Heart left ventricle (tissue), 16 donors: Measurements from ENCODE around the gene BICC1. TPM values are rescaled to one million over a fixed set of nuclear protein-coding genes. Genes with fewer than 3 reads are reported as not detected.
A peak's percentile ranks its signal among the peaks of the same experiment; 100 is the strongest.

Experiments
- ATAC-seq, 4 donors: fragments of 200-7000 bp; cut with Tn5 transposase; one replicate each; pipeline ENCODE4 v1.9.1; 2020 to 2022; ENCODE audit warnings: moderate library complexity in 4 of 4, mild to moderate bottlenecking in 3 of 4, moderate number of reproducible peaks in 1 of 4
- DNase-seq, 5 donors: peaks; one replicate each; pipeline ENCODE4 v3.0.0-alpha.2; 2020
- H3K27ac ChIP-seq, 12 donors: fragments of 200-600 bp; sonication (generic) in 4 of 12; one replicate each; pipeline versions ENCODE4 v1.5.0 to v1.8.0; 2016 to 2022; ENCODE audit warnings: mild to moderate bottlenecking in 2 of 12
- H3K27me3 ChIP-seq, 9 donors: fragments of 200-600 bp; sonication (generic) in 2 of 9; one replicate each; pipeline versions ENCODE4 v1.5.1 to v1.8.0; 2016 to 2022; ENCODE audit warnings: mild to moderate bottlenecking in 3 of 9
- H3K36me3 ChIP-seq, 9 donors: fragments of 200-600 bp; sonication (generic) in 2 of 9; one replicate each; pipeline versions ENCODE4 v1.5.0 to v1.8.0; 2018 to 2022; ENCODE audit warnings: mild to moderate bottlenecking in 2 of 9
- H3K4me1 ChIP-seq, 12 donors: fragments of 200-600 bp; sonication (generic) in 4 of 12; one replicate each; pipeline versions ENCODE4 v1.5.0 to v1.8.0; 2016 to 2022; ENCODE audit warnings: mild to moderate bottlenecking in 3 of 12
- H3K4me3 ChIP-seq, 12 donors: fragments of 200-600 bp; sonication (generic) in 4 of 12; one replicate each; pipeline versions ENCODE4 v1.5.0 to v1.8.0; 2017 to 2022; ENCODE audit warnings: mild to moderate bottlenecking in 9 of 12, moderate library complexity in 4 of 12
- H3K9me3 ChIP-seq, 12 donors: fragments of 200-600 bp; sonication (generic) in 4 of 12; one replicate each; pipeline versions ENCODE4 v1.5.0 to v1.8.0; 2016 to 2022; ENCODE audit warnings: mild to moderate bottlenecking in 1 of 12
- CTCF ChIP-seq, 12 donors: fragments of 200-600 bp; sonication (generic) in 4 of 12; IDR thresholded peaks; one replicate each; pipeline versions ENCODE4 v1.5.0 to v1.8.0; 2018 to 2022; ENCODE audit warnings: antibody characterized with exemption in 12 of 12, mild to moderate bottlenecking in 5 of 12
- POLR2A ChIP-seq, 2 donors: fragments of 450-650 bp; IDR thresholded peaks; one replicate each; pipeline ENCODE4 v1.6.1; 2017; ENCODE audit warnings: antibody characterized with exemption in 2 of 2, mild to moderate bottlenecking in 2 of 2, moderate library complexity in 2 of 2
- WGBS, 4 donors: extraction: QIAGEN DNeasy Blood & Tissue Kit in 2 of 4; methylation state at CpG; one replicate each; pipeline versions ENCODE4 v1.1.5 to v1.1.7; 2013 to 2018; 5-methylcytosine and 5-hydroxymethylcytosine counted together
- intact Hi-C, 10 donors: fragments of 100-400 bp; cut with DNase I; formaldehyde crosslinking; loops; one replicate each; pipeline versions ENCODE4 v1.11.1 to v1.14.2; 2022
- polyA plus RNA-seq, 2 donors: library from polyadenylated mRNA; stranded (reverse); fragments of 200-250 nt; gene quantifications; one replicate each; pipeline ENCODE4 v1.2.3, GENCODE V29; 2013
- total RNA-seq, 9 donors: library from RNA; depleted of rRNA in 2 of 9; stranded (reverse); fragments of >200 nt in 2 of 9; fragmentation: NEBNext Ultra II Directional in 3 of 9; extraction: Animal tissue kit (Norgen Biotek cat#: 25700) in 3 of 9; gene quantifications; one replicate each; pipeline versions ENCODE4 v1.1.0 to v1.2.4, GENCODE V29; 2016 to 2023
- donor health status: ischemic (EF 13 %, LVEDD 7.1; RV severe dilation, severe dysfunction).
- donor health status: healthy with polysubstance abuse.
- donor health status: DM: no; HTN: yes; CAD: no.
- donor health status: DM: no; HTN: no; CAD: no.
- donor health status: ischemic (EF 25% LVEDD 6.9; RV normal size, moderate dysfunction).
- donor health status: ischemic (EF 25% LVEDD 5.7; RV mildly dilated, moderate dysfunction).
- donor health status: healthy.
- donor health status: DM: yes; HTN: yes; CAD: no.
- donor health status: ischemic (EF 35%, LVEDD 5.7; RV mildly dilated, moderate dysfunction).
- donor health status: nonischemic (EF 11% LVEDD 7.7; RV severe dilation, severe dysfunction).
- donor health status: DM: yes; HTN: yes; CAD: no.
- donor health status: PGD.
- donor health status: ischemic (EF 29% LVEDD 5.4; RV normal size, mild dysfunction).
- donor health status: nonischemic (EF 23%, LVEDD 6.1; RV moderate dilation, normal function).

Gene BICC1
- total and polyA plus RNA-seq, 11 donors = 1.6 to 18.7 (median 4.8) TPM

- Histone ChIP-seq H3K4me3 (no peak overlapping the region), H3K27me3 (no peaks in the 10 kb centered on the region), H3K36me3 (no peaks in the 10 kb centered on the region), H3K9me3 (peaks cover 0 to 9% (median 0%) of the 10 kb centered on the region in 12 donors), H3K27ac (no peak overlapping the region), H3K4me1 (peaks cover 0 to 25% (median 0%) of the 10 kb centered on the region in 12 donors)
- ATAC-seq = no peak
- intact Hi-C loops = no loop called here
- WGBS, 4 donors = 91 to 98% (median 95%) methylated on average over 1 of the region's 1 CpG
- no peak for TF ChIP-seq POLR2A (IDR thresholded peaks at IDR 0.05)
- no peak for TF ChIP-seq CTCF (IDR thresholded peaks at IDR 0.05)
- no peak for DNase-seq
Observed at GRCh38 chr10:58742141-58742540, 229.5 kb downstream of the BICC1 start.

GRCh38 chr10:58743466-58744115 is 230.9 kb downstream of the BICC1 start:
- Histone ChIP-seq H3K27ac (no peak overlapping the region), H3K27me3 (no peaks in the 10 kb centered on the region), H3K4me3 (no peak overlapping the region), H3K4me1 (peaks cover 0 to 25% (median 0%) of the 10 kb centered on the region in 12 donors), H3K36me3 (no peaks in the 10 kb centered on the region), H3K9me3 (no peaks in the 10 kb centered on the region)
- TF ChIP-seq CTCF (IDR thresholded peaks at IDR 0.05) = no peak
- TF ChIP-seq POLR2A (IDR thresholded peaks at IDR 0.05) = no peak
- intact Hi-C loops = no loop called here
- DNase-seq (no peak), ATAC-seq (peak in 1 of 4 donors; percentile 49)
- WGBS, 4 donors = 83 to 88% (median 85%) methylated on average over 3 of the region's 3 CpGs

- TF ChIP-seq POLR2A (IDR thresholded peaks at IDR 0.05) (no peak), CTCF (IDR thresholded peaks at IDR 0.05) (no peak)
- DNase-seq = no peak
- H3K36me3 ChIP-seq = no peaks in the 10 kb centered on the region
- peaks cover 0 to 27% (median 0%) of the 10 kb centered on the region in 12 donors for H3K4me1 ChIP-seq
- no peaks in the 10 kb centered on the region for H3K27me3 ChIP-seq
- intact Hi-C loops = no loop called here
- no peak for ATAC-seq
- no peaks in the 10 kb centered on the region for H3K9me3 ChIP-seq
- H3K27ac ChIP-seq = no peak overlapping the region
- WGBS, 4 donors = 68 to 80% (median 70%) methylated on average over 2 of the region's 2 CpGs
- no peak overlapping the region for H3K4me3 ChIP-seq
Observed at GRCh38 chr10:58746474-58747185, 234.0 kb downstream of the BICC1 start.

GRCh38 chr10:58747687-58748086 is 235.0 kb downstream of the BICC1 start:
- H3K9me3 ChIP-seq = no peaks in the 10 kb centered on the region
- intact Hi-C loops = no loop called here
- no peaks in the 10 kb centered on the region for H3K27me3 ChIP-seq
- H3K27ac ChIP-seq = no peak overlapping the region
- peaks cover 0 to 23% (median 0%) of the 10 kb centered on the region in 12 donors for H3K4me1 ChIP-seq
- H3K36me3 ChIP-seq = no peaks in the 10 kb centered on the region
- no peak for TF ChIP-seq CTCF (IDR thresholded peaks at IDR 0.05)
- TF ChIP-seq POLR2A (IDR thresholded peaks at IDR 0.05) = no peak
- no peak overlapping the region for H3K4me3 ChIP-seq
- 82 to 95% (median 86%) methylated on average over 2 of the region's 2 CpGs for WGBS, 4 donors
- ATAC-seq = no peak
- no peak for DNase-seq
